Activated T-cell treated with anti-CD3 and anti-CD28 coated beads, Interleukin-2, amount 50 U/mL, for 24 hours (primary cell): Measurements from ENCODE around the gene FASLG.

Source experiments
- DNase-seq: peaks from one replicate; pipeline ENCODE4 v3.0.0-alpha.2; 2020
- H3K27ac Mint-ChIP-seq: 2 replicates; pipeline ENCODE4 v1.8.0; 2020; ENCODE audit warnings: mild to moderate bottlenecking, mixed read lengths
- H3K27me3 Mint-ChIP-seq: 2 replicates; pipeline ENCODE4 v1.8.0; 2020; ENCODE audit warnings: mixed read lengths
- H3K36me3 Mint-ChIP-seq: 2 replicates; pipeline ENCODE4 v1.8.0; 2020; ENCODE audit warnings: low read depth, mixed read lengths
- H3K4me1 Mint-ChIP-seq: 2 replicates; pipeline ENCODE4 v1.8.0; 2020; ENCODE audit warnings: low read depth, mixed read lengths
- H3K4me3 Mint-ChIP-seq: 2 replicates; pipeline ENCODE4 v1.8.0; 2020; ENCODE audit warnings: mild to moderate bottlenecking, moderate library complexity, mixed read lengths
- H3K9me3 Mint-ChIP-seq: 2 replicates; pipeline ENCODE4 v1.8.0; 2020; ENCODE audit warnings: mixed read lengths

FASLG gene

DNA sequence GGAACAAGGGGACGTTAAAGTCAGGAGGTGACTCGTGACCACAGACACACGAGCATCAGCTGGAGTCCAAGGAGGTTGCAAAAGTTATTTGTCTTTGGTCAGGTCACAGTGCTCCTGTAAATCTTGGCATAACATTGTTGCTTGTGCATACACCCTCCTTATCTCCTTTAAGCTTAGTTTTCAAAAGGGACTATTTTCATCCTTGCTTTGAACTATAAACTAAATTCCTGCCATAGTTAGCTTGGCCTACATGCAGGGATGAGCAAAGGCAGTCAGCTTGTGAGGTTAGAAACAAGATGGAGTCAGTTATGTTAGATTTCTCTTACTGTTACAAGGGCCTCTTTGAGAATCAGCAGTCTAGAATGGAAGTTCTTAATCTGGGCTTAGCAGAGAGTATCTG is 28.0 kb upstream of the FASLG start:
- DNase-seq = no peak
- Mint-ChIP-seq H3K36me3 (no peaks in the 10 kb centered on the region), H3K27me3 (peaks cover 6% of the 10 kb centered on the region), H3K9me3 (no peaks in the 10 kb centered on the region), H3K4me3 (no peak overlapping the region), H3K4me1 (peaks cover 53% of the 10 kb centered on the region), H3K27ac (peak overlapping the region; percentile 1)

DNA sequence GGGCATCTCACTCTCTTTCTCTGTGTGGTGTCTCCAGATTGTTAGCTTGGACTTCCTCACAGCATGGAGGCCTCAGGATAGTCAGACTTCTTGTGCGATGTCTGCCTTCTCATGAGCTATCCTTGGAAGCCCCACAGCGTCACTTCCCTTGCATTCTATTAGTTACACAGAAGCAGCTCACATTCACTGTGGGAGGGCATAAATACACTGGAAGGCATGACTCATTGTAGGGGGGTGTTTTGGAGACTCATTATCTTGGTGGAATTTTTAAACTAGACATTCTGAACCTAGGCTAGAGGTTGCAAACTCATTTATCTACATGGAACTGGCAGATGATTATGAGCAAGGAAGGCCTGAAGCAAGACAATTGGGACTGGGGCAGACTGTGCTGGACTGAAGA is 21.4 kb upstream of the FASLG start:
- Mint-ChIP-seq H3K27ac (peak overlapping the region; percentile 99), H3K36me3 (peaks cover 8% of the 10 kb centered on the region), H3K27me3 (no peaks in the 10 kb centered on the region), H3K4me3 (peak overlapping the region; percentile 67), H3K4me1 (peaks cover 68% of the 10 kb centered on the region), H3K9me3 (peaks cover 18% of the 10 kb centered on the region)
- DNase-seq = no peak

DNA sequence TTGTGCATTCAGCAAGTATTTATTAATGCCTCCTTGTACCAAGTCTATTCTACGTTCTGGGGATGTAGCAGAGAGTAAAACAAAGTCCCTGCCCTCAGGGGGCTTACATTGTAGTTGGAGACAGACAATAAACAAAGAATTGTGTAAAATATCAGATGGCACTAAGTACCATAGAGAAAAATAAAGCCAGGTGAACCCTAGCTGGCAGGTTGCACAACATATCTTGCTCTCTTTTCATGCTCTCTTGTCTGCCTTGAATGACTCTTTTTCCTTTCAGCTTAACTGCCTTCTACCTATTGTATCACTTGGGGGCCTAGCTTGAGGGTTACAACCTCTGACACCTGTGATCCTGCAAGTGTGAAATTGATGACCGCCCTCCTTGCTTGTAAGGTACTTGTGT is 20.7 kb upstream of the FASLG start:
- DNase-seq = no peak
- peak overlapping the region; percentile 67 for H3K4me3 Mint-ChIP-seq
- no peaks in the 10 kb centered on the region for H3K27me3 Mint-ChIP-seq
- peak overlapping the region; percentile 99 for H3K27ac Mint-ChIP-seq
- peaks cover 71% of the 10 kb centered on the region for H3K4me1 Mint-ChIP-seq
- peaks cover 8% of the 10 kb centered on the region for H3K36me3 Mint-ChIP-seq
- peaks cover 18% of the 10 kb centered on the region for H3K9me3 Mint-ChIP-seq

DNA sequence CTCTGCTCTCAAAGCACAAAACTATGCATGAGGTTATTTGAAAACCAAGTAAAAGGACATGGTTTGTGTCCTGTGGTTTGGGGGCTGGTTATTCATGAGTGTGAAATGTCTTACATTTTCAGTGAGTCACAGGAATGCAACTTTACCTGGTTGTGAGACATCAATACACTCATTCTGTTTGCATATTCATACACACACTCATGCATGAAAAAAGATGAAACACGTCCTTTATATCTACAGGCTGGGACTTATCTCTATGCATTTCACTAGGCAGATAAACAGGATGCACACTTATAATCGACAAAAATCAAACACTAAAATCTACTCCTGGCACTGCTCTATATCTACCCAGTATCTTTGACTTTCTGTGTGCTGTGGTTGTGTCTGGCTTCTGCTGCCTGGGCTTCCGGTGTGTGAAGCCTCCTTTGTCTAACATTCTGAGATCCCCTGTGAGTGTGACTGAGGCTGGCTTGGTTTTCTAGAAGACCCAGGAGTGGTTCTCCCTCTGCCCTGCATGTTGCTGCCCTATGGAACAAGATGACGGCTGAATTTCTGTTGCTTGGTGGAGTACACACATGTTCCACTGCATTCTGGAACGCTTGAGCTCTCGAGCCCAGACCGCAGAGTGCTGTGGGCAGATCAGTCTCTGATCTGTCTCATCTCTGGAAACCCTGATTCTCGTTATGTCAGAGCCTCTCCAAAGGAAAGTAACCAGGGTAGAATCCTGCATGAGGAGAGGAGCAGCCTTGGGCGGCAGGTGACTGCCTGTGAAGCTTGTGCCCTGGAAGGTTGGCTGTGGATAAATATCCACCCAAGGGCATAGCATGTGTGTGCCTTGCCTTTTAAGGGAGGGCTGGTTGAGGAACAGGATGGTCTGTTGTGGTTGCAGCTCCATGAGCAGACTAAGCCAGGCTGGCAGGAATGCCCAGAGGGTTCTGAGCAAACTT is 19.7 kb upstream of the FASLG start:
- H3K4me1 Mint-ChIP-seq = peaks cover 76% of the 10 kb centered on the region
- DNase-seq = peak; percentile 81
- H3K27ac Mint-ChIP-seq = peak overlapping the region; percentile 99
- no peaks in the 10 kb centered on the region for H3K27me3 Mint-ChIP-seq
- H3K9me3 Mint-ChIP-seq = peaks cover 18% of the 10 kb centered on the region
- peaks cover 8% of the 10 kb centered on the region for H3K36me3 Mint-ChIP-seq
- peak overlapping the region; percentile 67 for H3K4me3 Mint-ChIP-seq

GRCh38 chr1:172640111-172640510 is 18.8 kb upstream of the FASLG start:
- DNase-seq = no peak
- Mint-ChIP-seq H3K4me1 (peaks cover 85% of the 10 kb centered on the region), H3K4me3 (peak overlapping the region; percentile 25), H3K9me3 (peaks cover 18% of the 10 kb centered on the region), H3K27ac (peak overlapping the region; percentile 99), H3K36me3 (peaks cover 8% of the 10 kb centered on the region), H3K27me3 (no peaks in the 10 kb centered on the region)

DNA sequence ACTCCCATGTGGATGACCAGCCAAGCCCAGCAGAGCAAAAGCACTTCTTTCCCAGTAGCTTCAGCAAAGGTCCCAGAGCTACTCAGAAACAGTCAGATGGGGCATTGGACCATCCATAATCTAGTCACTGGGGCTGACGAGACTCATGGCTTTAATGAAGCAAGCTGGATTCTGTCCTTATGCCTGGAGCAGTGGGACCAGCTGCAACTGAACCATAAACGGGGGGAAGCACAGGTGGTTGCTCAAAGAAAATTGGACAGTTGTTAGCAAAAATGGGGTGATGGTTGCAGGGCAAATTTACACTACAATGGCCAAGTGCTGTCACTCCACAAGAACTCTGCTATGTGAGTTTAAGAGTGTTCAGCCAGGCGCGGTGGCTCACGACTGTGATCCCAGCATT is 17.4 kb upstream of the FASLG start:
- peaks cover 96% of the 10 kb centered on the region for H3K4me1 Mint-ChIP-seq
- peaks cover 8% of the 10 kb centered on the region for H3K36me3 Mint-ChIP-seq
- H3K9me3 Mint-ChIP-seq = peaks cover 16% of the 10 kb centered on the region
- DNase-seq = no peak
- no peak overlapping the region for H3K27ac Mint-ChIP-seq
- H3K4me3 Mint-ChIP-seq = peak overlapping the region; percentile 6
- H3K27me3 Mint-ChIP-seq = no peaks in the 10 kb centered on the region

DNA sequence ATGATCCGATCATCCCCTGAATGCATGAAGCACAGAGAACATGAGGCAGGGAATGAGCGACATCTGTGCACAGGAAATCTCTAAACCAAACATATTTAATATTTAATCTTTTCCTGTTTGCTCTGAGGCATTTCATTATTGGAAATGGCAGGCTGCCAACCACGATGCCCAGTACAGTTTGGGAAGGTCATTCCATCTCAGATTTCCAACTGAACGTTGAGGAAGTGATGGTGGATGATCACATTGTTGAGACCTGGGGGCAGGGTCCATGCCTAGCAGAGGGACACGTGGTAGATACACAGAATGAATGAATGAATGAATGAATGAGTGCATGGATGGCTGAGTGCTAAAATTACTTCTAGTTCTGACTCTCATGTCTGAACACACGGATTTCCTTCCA is 15.9 kb upstream of the FASLG start:
- no peaks in the 10 kb centered on the region for H3K27me3 Mint-ChIP-seq
- peaks cover 98% of the 10 kb centered on the region for H3K4me1 Mint-ChIP-seq
- DNase-seq = no peak
- H3K9me3 Mint-ChIP-seq = peaks cover 7% of the 10 kb centered on the region
- H3K36me3 Mint-ChIP-seq = no peaks in the 10 kb centered on the region
- H3K4me3 Mint-ChIP-seq = no peak overlapping the region
- peak overlapping the region; percentile 49 for H3K27ac Mint-ChIP-seq

DNA sequence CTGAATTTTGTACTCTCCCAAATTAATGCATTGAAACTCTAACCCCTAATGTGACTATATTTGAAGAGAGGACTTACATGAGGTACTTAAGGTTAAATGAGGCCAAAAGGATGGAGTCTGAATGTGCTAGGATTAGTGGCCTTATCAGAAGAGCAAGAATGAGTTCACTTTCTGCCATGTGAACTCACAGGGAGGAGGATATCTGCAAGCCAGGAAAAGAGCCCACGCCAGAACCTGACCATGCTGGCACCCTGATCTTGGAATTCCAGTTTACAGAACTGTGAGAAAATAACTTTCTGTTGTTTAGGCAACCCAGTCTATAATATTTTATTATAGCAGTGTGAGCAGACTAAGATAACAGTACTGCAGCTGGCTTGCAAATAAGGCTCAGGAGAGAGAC is 12.2 kb upstream of the FASLG start:
- peaks cover 6% of the 10 kb centered on the region for H3K27me3 Mint-ChIP-seq
- DNase-seq = no peak
- peaks cover 66% of the 10 kb centered on the region for H3K4me1 Mint-ChIP-seq
- H3K9me3 Mint-ChIP-seq = peaks cover 2% of the 10 kb centered on the region
- no peak overlapping the region for H3K4me3 Mint-ChIP-seq
- peak overlapping the region; percentile 64 for H3K27ac Mint-ChIP-seq
- no peaks in the 10 kb centered on the region for H3K36me3 Mint-ChIP-seq

DNA sequence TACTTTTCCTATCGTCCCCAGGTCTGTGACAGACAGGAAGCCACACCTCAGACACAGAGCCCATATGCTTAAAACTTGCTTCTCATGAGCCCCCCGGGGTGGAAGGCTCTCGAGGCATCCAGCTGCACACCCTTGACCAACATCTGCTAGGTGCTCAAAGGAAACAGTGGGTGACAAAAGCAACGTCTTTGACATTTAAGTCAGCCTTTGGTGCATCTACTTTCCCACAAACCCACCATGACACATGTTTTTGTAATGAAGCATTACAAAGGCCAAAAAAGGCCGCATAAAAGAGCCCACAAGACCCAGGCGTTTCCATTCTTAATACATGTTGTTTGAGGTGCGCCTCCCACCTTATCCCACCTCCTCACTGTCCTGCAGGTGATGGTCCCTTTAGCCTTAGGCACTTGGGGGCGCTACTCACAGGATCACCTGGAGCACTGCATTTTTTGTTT is 11.8 kb upstream of the FASLG start:
- Mint-ChIP-seq H3K4me1 (peaks cover 63% of the 10 kb centered on the region), H3K4me3 (peak overlapping the region; percentile 28), H3K9me3 (peaks cover 2% of the 10 kb centered on the region), H3K27me3 (peaks cover 6% of the 10 kb centered on the region), H3K36me3 (no peaks in the 10 kb centered on the region), H3K27ac (peak overlapping the region; percentile 64)
- DNase-seq = peak; percentile 66

- Mint-ChIP-seq H3K27ac (peak overlapping the region; percentile 64), H3K4me1 (peaks cover 55% of the 10 kb centered on the region), H3K9me3 (peaks cover 2% of the 10 kb centered on the region), H3K36me3 (no peaks in the 10 kb centered on the region), H3K27me3 (peaks cover 6% of the 10 kb centered on the region), H3K4me3 (no peak overlapping the region)
- DNase-seq = no peak
These were observed 10.9 kb upstream of the FASLG start for GRCh38 chr1:172647987-172648386.

DNA sequence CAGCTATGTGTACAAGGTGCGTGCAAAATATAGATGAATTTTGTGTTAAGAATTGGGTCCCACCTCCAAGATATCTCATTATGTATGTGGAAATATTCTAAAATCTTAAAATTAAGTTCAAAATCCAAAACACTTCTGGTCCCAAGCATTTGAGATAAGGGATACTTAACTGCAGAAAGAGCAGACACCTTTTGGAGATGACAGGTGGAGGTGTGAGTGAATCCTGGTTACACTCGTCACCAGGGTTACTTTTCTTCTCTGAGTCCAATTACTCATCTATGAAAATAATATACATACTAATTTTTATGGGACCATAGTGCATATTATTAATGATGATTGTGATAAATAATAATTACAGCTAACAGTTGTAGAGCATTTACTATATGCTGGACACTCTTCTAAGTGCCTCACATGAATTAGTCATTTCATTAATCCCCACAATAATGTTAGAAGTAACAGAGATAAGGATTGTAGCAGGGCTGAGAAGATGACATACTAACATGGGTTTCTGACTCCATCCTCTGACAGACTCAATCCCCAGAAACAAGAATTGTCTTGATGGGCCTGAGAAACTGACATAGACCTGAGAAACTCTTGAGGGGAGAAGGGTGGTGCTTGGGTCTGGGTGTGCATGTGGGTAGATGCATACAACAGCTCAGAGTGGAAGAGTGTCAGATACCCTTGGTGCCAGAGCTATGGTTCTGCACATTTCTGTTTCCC is 8.3 kb upstream of the FASLG start:
- Mint-ChIP-seq H3K4me3 (no peak overlapping the region), H3K27ac (no peak overlapping the region), H3K36me3 (no peaks in the 10 kb centered on the region), H3K27me3 (peaks cover 6% of the 10 kb centered on the region), H3K9me3 (peaks cover 6% of the 10 kb centered on the region), H3K4me1 (peaks cover 53% of the 10 kb centered on the region)
- no peak for DNase-seq

DNA sequence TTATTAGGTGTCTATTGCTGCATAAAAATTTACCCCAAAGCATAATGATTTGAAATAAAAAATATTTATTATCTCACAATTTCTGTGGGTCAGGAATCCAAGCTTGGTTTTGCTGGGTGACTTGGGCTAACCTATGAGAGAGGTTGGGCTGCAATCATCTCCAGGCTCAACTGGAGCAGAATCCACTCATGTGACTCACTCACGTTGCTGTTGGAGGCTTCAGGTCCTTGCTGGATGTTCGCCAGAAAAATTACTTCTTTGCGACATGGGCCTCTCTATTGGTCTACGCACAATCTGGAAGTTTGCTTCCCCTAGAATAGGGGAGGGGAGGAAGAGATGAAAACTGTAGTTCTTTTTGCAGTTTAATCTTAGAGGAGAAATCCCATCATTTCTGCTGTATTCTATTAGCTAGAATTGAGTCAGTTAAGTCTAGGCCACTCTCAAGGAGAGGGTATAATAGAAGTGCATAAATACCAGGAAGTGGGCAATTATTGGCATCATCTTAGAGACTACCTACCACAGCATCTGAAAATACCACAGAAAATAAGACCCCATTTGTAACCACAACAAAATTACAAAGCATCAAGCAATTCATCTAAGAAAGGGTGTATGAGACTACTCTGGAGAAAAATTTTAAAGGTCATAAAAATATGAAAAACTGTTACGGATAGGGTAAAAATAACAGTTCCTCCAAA is 5.7 kb upstream of the FASLG start:
- Mint-ChIP-seq H3K27ac (no peak overlapping the region), H3K4me3 (no peak overlapping the region), H3K36me3 (no peaks in the 10 kb centered on the region), H3K27me3 (peaks cover 6% of the 10 kb centered on the region), H3K9me3 (peaks cover 4% of the 10 kb centered on the region), H3K4me1 (peaks cover 41% of the 10 kb centered on the region)
- DNase-seq = no peak

- Mint-ChIP-seq H3K27ac (peak overlapping the region; percentile 64), H3K4me1 (peaks cover 50% of the 10 kb centered on the region), H3K4me3 (no peak overlapping the region), H3K27me3 (peaks cover 6% of the 10 kb centered on the region), H3K36me3 (peaks cover 7% of the 10 kb centered on the region), H3K9me3 (peaks cover 4% of the 10 kb centered on the region)
- no peak for DNase-seq
These were observed 4.4 kb upstream of the FASLG start for GRCh38 chr1:172654535-172654934.

- H3K36me3 Mint-ChIP-seq = peaks cover 26% of the 10 kb centered on the region
- no peak overlapping the region for H3K27ac Mint-ChIP-seq
- H3K4me1 Mint-ChIP-seq = peaks cover 69% of the 10 kb centered on the region
- H3K27me3 Mint-ChIP-seq = no peaks in the 10 kb centered on the region
- DNase-seq = no peak
- H3K4me3 Mint-ChIP-seq = no peak overlapping the region
- peaks cover 4% of the 10 kb centered on the region for H3K9me3 Mint-ChIP-seq
These were observed 2.3 kb upstream of the FASLG start for GRCh38 chr1:172656576-172656975.
